Suprapubic skin (tissue), 4 donors: ENCODE data around the gene CYP19A1. TPM values are rescaled to one million over a fixed set of nuclear protein-coding genes. Genes with fewer than 3 reads are reported as not detected.

Source experiments
- DNase-seq, 2 donors: peaks; one replicate each; pipeline ENCODE4 v3.0.0-alpha.2; 2019; ENCODE audit warnings: low spot score in 2 of 2
- H3K27ac ChIP-seq: fragments of 200-600 bp; sonication (generic); one replicate; pipeline ENCODE4 v1.5.1; 2019
- H3K27me3 ChIP-seq: fragments of 200-600 bp; sonication (generic); one replicate; pipeline ENCODE4 v1.5.1; 2019
- H3K36me3 ChIP-seq: fragments of 200-600 bp; sonication (generic); one replicate; pipeline ENCODE4 v1.5.1; 2019
- H3K4me1 ChIP-seq: fragments of 200-600 bp; sonication (generic); one replicate; pipeline ENCODE4 v1.5.1; 2019
- H3K4me3 ChIP-seq: fragments of 200-600 bp; sonication (generic); one replicate; pipeline ENCODE4 v1.5.1; 2019; ENCODE audit warnings: mild to moderate bottlenecking
- H3K9me3 ChIP-seq: fragments of 200-600 bp; sonication (generic); one replicate; pipeline ENCODE4 v1.5.1; 2019
- CTCF ChIP-seq, 2 donors: fragments of 200-600 bp in 1 of 2; fragments of 450-650 bp in 1 of 2; sonication (generic) in 1 of 2; IDR thresholded peaks; one replicate each; pipeline ENCODE4 v1.5.1; 2016 to 2019; ENCODE audit warnings: antibody characterized with exemption in 2 of 2, mild to moderate bottlenecking in 1 of 2, moderate library complexity in 1 of 2
- EP300 ChIP-seq: sonication (generic); formaldehyde crosslinking; IDR thresholded peaks from one replicate; pipeline ENCODE4 v1.6.1; 2017; ENCODE audit warnings: antibody characterized with exemption
- POLR2A ChIP-seq, 2 donors: fragments of 450-650 bp; IDR thresholded peaks; one replicate each; pipeline ENCODE4 v1.6.1; 2017; ENCODE audit warnings: antibody characterized with exemption in 2 of 2, mild to moderate bottlenecking in 2 of 2, moderate library complexity in 2 of 2
- POLR2AphosphoS5 ChIP-seq, 3 donors: sonication (generic); formaldehyde crosslinking; IDR thresholded peaks; one replicate each; pipeline ENCODE4 v1.6.1; 2017; ENCODE audit warnings: antibody characterized with exemption in 3 of 3
- WGBS: methylation state at CpG from one replicate; pipeline ENCODE4 v1.1.5; 2018; 5-methylcytosine and 5-hydroxymethylcytosine counted together
- total RNA-seq, 4 donors: library from RNA; depleted of rRNA; stranded (reverse); fragments of >200 nt; gene quantifications; one replicate each; pipeline ENCODE4 v1.1.0, GENCODE V29; 2016

CYP19A1 gene
- total RNA-seq, 4 donors from 2014 or later = 2.7 to 6.8 (median 5.6) TPM

GRCh38 chr15:51380999-51381806, 42.8 kb upstream of the CYP19A1 start:
- TF ChIP-seq POLR2AphosphoS5 (IDR thresholded peaks at IDR 0.05) (peak in 1 of 3 donors; percentile 29), EP300 (no peak), CTCF (IDR thresholded peaks at IDR 0.05) (peak; percentile 74 to 92)
- H3K4me3 ChIP-seq = no peak overlapping the region
- 33% methylated on average over 14 of the region's 14 CpGs for WGBS
- peaks cover 33% of the 10 kb centered on the region for H3K4me1 ChIP-seq
- no peaks in the 10 kb centered on the region for H3K36me3 ChIP-seq
- no peak overlapping the region for H3K27ac ChIP-seq
- DNase-seq = peak in 1 of 2 donors; percentile 74
- no peaks in the 10 kb centered on the region for H3K9me3 ChIP-seq
- peaks cover 4% of the 10 kb centered on the region for H3K27me3 ChIP-seq

- TF ChIP-seq EP300 = no peak
- no peak for TF ChIP-seq POLR2AphosphoS5 (IDR thresholded peaks at IDR 0.05)
- TF ChIP-seq POLR2A (IDR thresholded peaks at IDR 0.05) = no peak
- TF ChIP-seq CTCF (IDR thresholded peaks at IDR 0.05) = no peak
- no peaks in the 10 kb centered on the region for H3K9me3 ChIP-seq
- H3K27me3 ChIP-seq = peaks cover 4% of the 10 kb centered on the region
- no peak overlapping the region for H3K4me3 ChIP-seq
- peaks cover 33% of the 10 kb centered on the region for H3K4me1 ChIP-seq
- H3K27ac ChIP-seq = no peak overlapping the region
- WGBS = 71% methylated on average over 4 of the region's 4 CpGs
- DNase-seq = no peak
- H3K36me3 ChIP-seq = no peaks in the 10 kb centered on the region
These were observed 41.0 kb upstream of the CYP19A1 start for GRCh38 chr15:51379390-51379789.

- H3K36me3 ChIP-seq = no peaks in the 10 kb centered on the region
- no peaks in the 10 kb centered on the region for H3K9me3 ChIP-seq
- no peak overlapping the region for H3K4me3 ChIP-seq
- DNase-seq = no peak
- TF ChIP-seq POLR2AphosphoS5 (IDR thresholded peaks at IDR 0.05) = no peak
- no peak for TF ChIP-seq CTCF (IDR thresholded peaks at IDR 0.05)
- no peak for TF ChIP-seq POLR2A (IDR thresholded peaks at IDR 0.05)
- TF ChIP-seq EP300 = no peak
- 73% methylated on average over 4 of the region's 4 CpGs for WGBS
- H3K27ac ChIP-seq = peak overlapping the region; percentile 88
- H3K4me1 ChIP-seq = peaks cover 33% of the 10 kb centered on the region
- no peaks in the 10 kb centered on the region for H3K27me3 ChIP-seq
These were observed 40.0 kb upstream of the CYP19A1 start for GRCh38 chr15:51378406-51378805.

- peak overlapping the region; percentile 88 for H3K27ac ChIP-seq
- DNase-seq = peak in 1 of 2 donors; percentile 82
These were observed 38.8 kb upstream of the CYP19A1 start for GRCh38 chr15:51377038-51377786.

More at GRCh38 chr15:51377038-51377786, 38.8 kb upstream of the CYP19A1 start:
- no peaks in the 10 kb centered on the region for H3K36me3 ChIP-seq
- WGBS = 68% methylated on average over 15 of the region's 15 CpGs
- peaks cover 33% of the 10 kb centered on the region for H3K4me1 ChIP-seq
- TF ChIP-seq POLR2A (IDR thresholded peaks at IDR 0.05) (no peak), EP300 (no peak), CTCF (IDR thresholded peaks at IDR 0.05) (no peak), POLR2AphosphoS5 (IDR thresholded peaks at IDR 0.05) (no peak)
- no peak overlapping the region for H3K4me3 ChIP-seq
- H3K27me3 ChIP-seq = no peaks in the 10 kb centered on the region
- H3K9me3 ChIP-seq = no peaks in the 10 kb centered on the region
